IMR-90 (cell line): Measurements from ENCODE around the gene GIPC3. TPM values are rescaled to one million over a fixed set of nuclear protein-coding genes. Genes with fewer than 3 reads are reported as not detected.

Experiments
- ATAC-seq: fragments of 200-7000 bp; cut with Tn5 transposase; 2 replicates; pipeline ENCODE4 v1.9.1; 2020; ENCODE audit warnings: low read depth, mild to moderate bottlenecking, moderate library complexity
- BruUV-seq: library from RNA; stranded (reverse); fragments of 400-500 nt; replicated peaks from 2 replicates; lab custom pipeline; 2021; lab: Mats Ljungman, UMichigan
- CTCF ChIA-PET: fragments of 300-600 bp; formaldehyde crosslinking; extraction: SDS; loops from one replicate; lab custom pipeline; 2021; ENCODE audit warnings: antibody characterized with exemption; lab: Yijun Ruan, JAX
- POLR2A ChIA-PET: fragments of 300-600 bp; sonication (Branson Sonifier 250); formaldehyde crosslinking; loops from one replicate; lab custom pipeline; 2022; ENCODE audit warnings: antibody characterized with exemption; ENCODE audit not compliant: unreplicated experiment; lab: Charles Lee
- DNase-seq: peaks from one replicate; pipeline ENCODE4 v3.0.0; 2013
- H2AFZ ChIP-seq: replicated peaks from 2 replicates; pipeline ENCODE3; 2013; ENCODE audit warnings: low read length, mild to moderate bottlenecking; ENCODE audit not compliant: poor library complexity
- H2AK5ac ChIP-seq: 2 replicates; pipeline ENCODE4 v1.6.1; 2013; ENCODE audit warnings: low read depth, low read length, inconsistent platforms
- H2AK9ac ChIP-seq: replicated peaks from 2 replicates; pipeline ENCODE3; 2013; ENCODE audit warnings: mild to moderate bottlenecking, low read depth, low read length, moderate library complexity; ENCODE audit not compliant: poor library complexity
- H2BK120ac ChIP-seq: 2 replicates; pipeline ENCODE4 v1.6.1; 2013; ENCODE audit warnings: low read depth, low read length, inconsistent platforms
- H2BK15ac ChIP-seq: 3 replicates; pipeline ENCODE4 v1.6.1; 2013; ENCODE audit warnings: low read depth, low read length, inconsistent platforms
- H2BK20ac ChIP-seq: 2 replicates; pipeline ENCODE4 v1.6.1; 2013; ENCODE audit warnings: low read depth, mild to moderate bottlenecking, inconsistent platforms, low read length, moderate library complexity
- H2BK5ac ChIP-seq: 2 replicates; pipeline ENCODE4 v1.6.1; 2013; ENCODE audit warnings: mild to moderate bottlenecking, low read depth, low read length, inconsistent platforms; ENCODE audit not compliant: poor library complexity, severe bottlenecking
- H3K14ac ChIP-seq: replicated peaks from 2 replicates; pipeline ENCODE4 v1.6.1; 2013; ENCODE audit warnings: low read depth, low read length, inconsistent platforms
- H3K18ac ChIP-seq: 2 replicates; pipeline ENCODE4 v1.6.1; 2013; ENCODE audit warnings: low read depth, low read length, control low read depth
- H3K23ac ChIP-seq: 2 replicates; pipeline ENCODE4 v1.6.1; 2013; ENCODE audit warnings: low read depth, low read length, inconsistent platforms
- H3K27ac ChIP-seq: 2 replicates; pipeline ENCODE4 v1.5.1; 2013; ENCODE audit warnings: mild to moderate bottlenecking, control low read depth, low read length; ENCODE audit not compliant: insufficient read depth
- H3K27me3 ChIP-seq: 2 replicates; pipeline ENCODE4 v1.6.1; 2013; ENCODE audit warnings: low read length; ENCODE audit not compliant: control insufficient read depth, insufficient read depth
- H3K36me3 ChIP-seq: 2 replicates; pipeline ENCODE4 v1.6.1; 2013; ENCODE audit warnings: low read length, mixed read lengths; ENCODE audit not compliant: control insufficient read depth, insufficient read depth
- H3K4ac ChIP-seq: 2 replicates; pipeline ENCODE4 v1.6.1; 2013; ENCODE audit warnings: low read depth, low read length, inconsistent platforms
- H3K4me1 ChIP-seq: 2 replicates; pipeline ENCODE4 v1.6.1; 2013; ENCODE audit warnings: low read length, mixed read lengths; ENCODE audit not compliant: control insufficient read depth, insufficient read depth
- H3K4me2 ChIP-seq: 2 replicates; pipeline ENCODE4 v1.6.1; 2013; ENCODE audit warnings: low read depth, mild to moderate bottlenecking, control low read depth, low read length, moderate library complexity
- H3K4me3 ChIP-seq: 2 replicates; pipeline ENCODE4 v1.5.1; 2013; ENCODE audit warnings: low read depth, mild to moderate bottlenecking, control low read depth, low read length, moderate library complexity; ENCODE audit not compliant: insufficient read depth
- H3K56ac ChIP-seq: 2 replicates; pipeline ENCODE4 v1.6.1; 2013; ENCODE audit warnings: low read length, inconsistent platforms; ENCODE audit not compliant: insufficient read depth; ENCODE audit errors: extremely low read depth
- H3K79me1 ChIP-seq, 2 experiments: 2 replicates each; pipeline ENCODE4 v1.6.1; 2013; ENCODE audit warnings: low read length in 2 of 2, inconsistent platforms in 1 of 2, low read depth in 1 of 2
- H3K9ac ChIP-seq: 2 replicates; pipeline ENCODE4 v1.6.1; 2013; ENCODE audit warnings: low read depth, low read length, control low read depth
- H3K9me1 ChIP-seq: 2 replicates; pipeline ENCODE4 v1.6.1; 2013; ENCODE audit warnings: low read length, inconsistent platforms; ENCODE audit not compliant: insufficient read depth
- H3K9me3 ChIP-seq: 2 replicates; pipeline ENCODE4 v1.6.1; 2013; ENCODE audit warnings: low read length; ENCODE audit not compliant: control insufficient read depth, insufficient read depth
- H4K20me1 ChIP-seq: 2 replicates; pipeline ENCODE4 v1.6.1; 2013; ENCODE audit warnings: low read length, inconsistent platforms; ENCODE audit not compliant: insufficient read depth
- H4K5ac ChIP-seq: 2 replicates; pipeline ENCODE4 v1.6.1; 2013; ENCODE audit warnings: mild to moderate bottlenecking, low read depth, low read length, control low read depth
- H4K8ac ChIP-seq, 2 experiments: 2 replicates each; pipeline ENCODE4 v1.6.1; 2013; ENCODE audit warnings: low read depth in 2 of 2, low read length in 2 of 2, control low read depth in 1 of 2, inconsistent platforms in 1 of 2
- H4K91ac ChIP-seq: 2 replicates; pipeline ENCODE4 v1.6.1; 2013; ENCODE audit warnings: low read depth, low read length, inconsistent platforms; ENCODE audit not compliant: insufficient read depth
- BHLHE40 ChIP-seq: fragments of 150-350 bp; IDR thresholded peaks from 2 replicates; pipeline ENCODE4 v1.6.1; 2016; ENCODE audit warnings: mild to moderate bottlenecking, low read depth, low read length
- CEBPB ChIP-seq: IDR thresholded peaks from 2 replicates; pipeline ENCODE4 v1.6.1; 2012; ENCODE audit warnings: low read depth, low read length, improper control_type of control experiment
- MAFK ChIP-seq: IDR thresholded peaks from 2 replicates; pipeline ENCODE4 v1.6.1; 2012; ENCODE audit warnings: low read depth, low read length, improper control_type of control experiment
- MAZ ChIP-seq: IDR thresholded peaks from 2 replicates; pipeline ENCODE4 v1.6.1; 2012; ENCODE audit warnings: low read depth, mild to moderate bottlenecking, low read length, improper control_type of control experiment, moderate library complexity, borderline replicate concordance
- MXI1 ChIP-seq: IDR thresholded peaks from 2 replicates; pipeline ENCODE4 v1.6.1; 2012; ENCODE audit warnings: low read depth, mild to moderate bottlenecking, low read length, moderate library complexity, borderline replicate concordance
- POLR2A ChIP-seq: IDR thresholded peaks from 2 replicates; pipeline ENCODE4 v1.6.1; 2012; ENCODE audit warnings: mild to moderate bottlenecking, low read depth, low read length
- RAD21 ChIP-seq: IDR thresholded peaks from 2 replicates; pipeline ENCODE4 v1.6.1; 2012; ENCODE audit warnings: low read length, improper control_type of control experiment
- RCOR1 ChIP-seq: IDR thresholded peaks from 2 replicates; pipeline ENCODE4 v1.6.1; 2012; ENCODE audit warnings: mild to moderate bottlenecking, low read length, improper control_type of control experiment; ENCODE audit not compliant: insufficient replicate concordance
- RFX5 ChIP-seq: IDR thresholded peaks from 2 replicates; pipeline ENCODE4 v1.8.0; 2012; ENCODE audit warnings: low read depth, mild to moderate bottlenecking, low read length, moderate library complexity
- WGBS, 2 experiments: methylation state at CpG; one replicate each; pipeline versions ENCODE4 v1.1.5 to v1.1.7; 2013; ENCODE audit warnings: missing lambda C conversion rate in 2 of 2; ENCODE audit not compliant: insufficient read length in 1 of 2; ENCODE audit errors: extremely low coverage in 2 of 2; 5-methylcytosine and 5-hydroxymethylcytosine counted together
- dilution Hi-C: fragments of 300-500 bp; cut with HindIII; formaldehyde crosslinking; loops from one replicate; pipeline ENCODE4 v1.14.3; 2018; ENCODE audit warnings: low sequenced_read_pairs; ENCODE audit not compliant: unreplicated experiment
- in situ Hi-C: fragments of 300-500 bp; cut with MboI; formaldehyde crosslinking; loops from 3 replicates; pipeline ENCODE4 v1.14.3; 2019; ENCODE audit warnings: low sequenced_read_pairs, inconsistent platforms, mixed read lengths
- intact Hi-C: fragments of 100-400 bp; cut with micrococcal nuclease; formaldehyde crosslinking; loops from 2 replicates; pipeline ENCODE4 v1.10.0; 2022
- polyA plus RNA-seq, 3 experiments: library from polyadenylated mRNA; depleted of rRNA; stranded (reverse); fragments of >200 nt; gene quantifications; 2 replicates each; pipeline ENCODE4 v1.2.3, GENCODE V29; 2012; ENCODE audit warnings: low replicate concordance in 1 of 3
- total RNA-seq: library from RNA; depleted of rRNA; stranded (reverse); fragments of >200 nt; gene quantifications from 2 replicates; pipeline ENCODE4 v1.2.3, GENCODE V29; 2012
- TF ChIP-seq, protein P1 (sequence below): fragments of 150-350 bp; IDR thresholded peaks from 2 replicates; pipeline ENCODE4 v1.6.1; 2017; ENCODE audit warnings: mild to moderate bottlenecking, antibody characterized with exemption, low read length, low read depth
- TF ChIP-seq, protein P2 (sequence below): conservative IDR thresholded peaks from 2 replicates; pipeline ENCODE4 v1.5.1; 2012; ENCODE audit warnings: mild to moderate bottlenecking, low read depth, low read length, improper control_type of control experiment
- TF ChIP-seq, protein P3 (sequence below): fragments of 150-350 bp; IDR thresholded peaks from 2 replicates; pipeline ENCODE4 v1.6.1; 2016; ENCODE audit warnings: low read depth, mild to moderate bottlenecking, low read length, moderate library complexity, borderline replicate concordance

Gene GIPC3
- total and polyA plus RNA-seq, 2 of the 4 experiments (the other 2 are of a cell fraction): under 0.01 to 0.36 TPM

DNA sequence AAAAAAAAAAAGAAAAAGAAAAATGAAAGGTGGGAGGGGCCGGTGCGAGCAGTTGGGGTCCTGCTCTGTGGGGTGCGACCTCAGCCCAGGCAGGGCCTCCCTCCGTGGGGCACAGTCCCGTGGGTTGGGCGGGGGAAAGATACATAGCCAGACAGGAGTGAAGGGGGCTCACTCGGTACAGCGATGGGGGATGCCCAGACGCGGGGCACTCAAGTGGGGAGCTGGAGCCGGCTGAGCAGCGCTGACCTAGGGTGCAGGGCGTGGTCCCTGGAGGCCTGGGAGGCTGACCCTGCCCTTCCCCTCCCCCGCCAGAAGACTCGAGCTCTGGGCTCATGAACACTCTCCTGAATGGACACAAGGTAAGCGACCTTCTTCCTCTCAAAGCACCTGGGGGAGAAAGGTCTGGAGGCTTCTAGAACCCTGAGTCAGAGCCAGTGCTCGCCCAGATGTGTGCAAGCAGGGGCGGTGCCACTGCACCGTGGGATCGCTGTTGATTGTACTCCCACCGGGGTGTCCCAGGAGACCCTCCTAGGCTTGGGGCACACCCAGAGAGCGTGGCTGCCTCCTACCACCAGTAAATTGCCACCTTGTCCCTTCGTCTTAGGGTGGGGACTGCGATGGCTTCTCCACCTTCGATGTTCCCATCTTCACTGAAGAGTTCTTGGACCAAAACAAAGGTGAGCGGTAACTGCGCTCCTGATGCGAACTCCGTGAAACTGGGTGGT is 9.2 kb upstream of the GIPC3 start:
- Histone ChIP-seq H3K9me1 (peaks cover 13% of the 10 kb centered on the region), H4K91ac (no peak overlapping the region), H2BK120ac (no peak overlapping the region), H3K4ac (no peak overlapping the region), H3K23ac (no peak overlapping the region), H3K9ac (no peak overlapping the region), H3K27me3 (no peaks in the 10 kb centered on the region), H3K4me3 (no peak overlapping the region), H4K5ac (no peak overlapping the region), H3K9me3 (no peaks in the 10 kb centered on the region), H2AFZ (no peak overlapping the region), H4K8ac (no peak overlapping the region), H3K56ac (no peak overlapping the region), H3K4me2 (no peak overlapping the region), H2AK5ac (0 out of 2 replicates have a peak overlapping the region, but pooled peaks have one; percentile 17), H2BK20ac (no peak overlapping the region), H3K14ac (no peak overlapping the region), H3K27ac (no peak overlapping the region), H2BK5ac (no peak overlapping the region), H3K36me3 (peaks cover 15% of the 10 kb centered on the region; the same call in 1 of the 2 replicates), H3K18ac (no peak overlapping the region), H4K20me1 (peaks cover 15% of the 10 kb centered on the region; the same call in 1 of the 2 replicates), H3K4me1 (peaks cover 5% of the 10 kb centered on the region), H3K79me1 (peaks cover 7 to 22% of the 10 kb centered on the region in 2 experiments; a peak in 3 of 4 replicates), H2AK9ac (peak overlapping the region; percentile 70), H2BK15ac (no peak overlapping the region)
- BruUV-seq: no TSS peak
- dilution Hi-C loops (no loop called here), in situ Hi-C loops (no loop called here), intact Hi-C loops (no loop called here)
- ATAC-seq (no peak), DNase-seq (no peak)
- TF ChIP-seq, protein P1, sequence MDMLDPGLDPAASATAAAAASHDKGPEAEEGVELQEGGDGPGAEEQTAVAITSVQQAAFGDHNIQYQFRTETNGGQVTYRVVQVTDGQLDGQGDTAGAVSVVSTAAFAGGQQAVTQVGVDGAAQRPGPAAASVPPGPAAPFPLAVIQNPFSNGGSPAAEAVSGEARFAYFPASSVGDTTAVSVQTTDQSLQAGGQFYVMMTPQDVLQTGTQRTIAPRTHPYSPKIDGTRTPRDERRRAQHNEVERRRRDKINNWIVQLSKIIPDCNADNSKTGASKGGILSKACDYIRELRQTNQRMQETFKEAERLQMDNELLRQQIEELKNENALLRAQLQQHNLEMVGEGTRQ: no peak
- TF ChIP-seq, protein P2, sequence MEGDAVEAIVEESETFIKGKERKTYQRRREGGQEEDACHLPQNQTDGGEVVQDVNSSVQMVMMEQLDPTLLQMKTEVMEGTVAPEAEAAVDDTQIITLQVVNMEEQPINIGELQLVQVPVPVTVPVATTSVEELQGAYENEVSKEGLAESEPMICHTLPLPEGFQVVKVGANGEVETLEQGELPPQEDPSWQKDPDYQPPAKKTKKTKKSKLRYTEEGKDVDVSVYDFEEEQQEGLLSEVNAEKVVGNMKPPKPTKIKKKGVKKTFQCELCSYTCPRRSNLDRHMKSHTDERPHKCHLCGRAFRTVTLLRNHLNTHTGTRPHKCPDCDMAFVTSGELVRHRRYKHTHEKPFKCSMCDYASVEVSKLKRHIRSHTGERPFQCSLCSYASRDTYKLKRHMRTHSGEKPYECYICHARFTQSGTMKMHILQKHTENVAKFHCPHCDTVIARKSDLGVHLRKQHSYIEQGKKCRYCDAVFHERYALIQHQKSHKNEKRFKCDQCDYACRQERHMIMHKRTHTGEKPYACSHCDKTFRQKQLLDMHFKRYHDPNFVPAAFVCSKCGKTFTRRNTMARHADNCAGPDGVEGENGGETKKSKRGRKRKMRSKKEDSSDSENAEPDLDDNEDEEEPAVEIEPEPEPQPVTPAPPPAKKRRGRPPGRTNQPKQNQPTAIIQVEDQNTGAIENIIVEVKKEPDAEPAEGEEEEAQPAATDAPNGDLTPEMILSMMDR: no peak
- TF ChIP-seq CEBPB (no peak), BHLHE40 (no peak), RFX5 (no peak), RAD21 (no peak), POLR2A (no peak), MAFK (no peak), RCOR1 (no peak), MAZ (no peak), MXI1 (no peak)
- TF ChIP-seq, protein P3, sequence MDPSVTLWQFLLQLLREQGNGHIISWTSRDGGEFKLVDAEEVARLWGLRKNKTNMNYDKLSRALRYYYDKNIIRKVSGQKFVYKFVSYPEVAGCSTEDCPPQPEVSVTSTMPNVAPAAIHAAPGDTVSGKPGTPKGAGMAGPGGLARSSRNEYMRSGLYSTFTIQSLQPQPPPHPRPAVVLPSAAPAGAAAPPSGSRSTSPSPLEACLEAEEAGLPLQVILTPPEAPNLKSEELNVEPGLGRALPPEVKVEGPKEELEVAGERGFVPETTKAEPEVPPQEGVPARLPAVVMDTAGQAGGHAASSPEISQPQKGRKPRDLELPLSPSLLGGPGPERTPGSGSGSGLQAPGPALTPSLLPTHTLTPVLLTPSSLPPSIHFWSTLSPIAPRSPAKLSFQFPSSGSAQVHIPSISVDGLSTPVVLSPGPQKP: no peak
- ChIA-PET POLR2A (no interaction called here), CTCF (no interaction called here)
- 90% methylated on average over 17 of the region's 29 CpGs; no CpG with 5 or more reads in 1 of the 2 experiments for WGBS, 2 experiments
